GM20000 (cell line): ENCODE data around the gene SLC51B.

Experiments
- DNase-seq: peaks from one replicate; pipeline ENCODE4 v3.0.0; 2012; ENCODE audit warnings: low spot score
- CTCF ChIP-seq: IDR thresholded peaks from 2 replicates; pipeline ENCODE4 v1.5.1; 2012; ENCODE audit warnings: mild to moderate bottlenecking, control low read depth; ENCODE audit errors: extremely low read depth, missing control alignments

Gene SLC51B

DNA sequence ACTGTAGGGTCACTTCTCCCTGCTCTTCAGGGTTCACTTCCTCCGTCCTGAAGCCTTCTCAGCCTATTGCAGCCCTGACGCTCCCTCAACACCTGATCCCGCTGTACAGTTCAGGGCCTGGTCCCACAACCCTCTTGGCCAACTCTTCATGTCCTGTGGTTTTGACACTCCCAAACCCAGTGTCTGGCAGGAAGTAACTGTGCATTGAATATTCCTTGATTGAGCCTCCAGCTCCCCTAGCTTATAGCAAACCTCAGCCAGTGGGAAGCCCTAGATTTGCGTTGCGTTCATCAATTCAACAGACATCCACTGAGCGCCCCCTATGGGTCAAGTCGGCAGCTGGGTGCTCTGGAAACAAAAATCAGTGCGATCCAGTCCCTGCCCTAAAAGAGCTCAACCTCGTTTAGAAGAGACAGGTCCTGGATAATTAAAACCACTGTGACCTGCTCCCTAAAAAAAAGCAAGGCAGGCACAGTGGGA is 56.3 kb downstream of the SLC51B start:
- DNase-seq, result peak; percentile 85
- peak; percentile 53 for TF ChIP-seq CTCF

GRCh38 chr15:65101891-65102708 is 56.9 kb downstream of the SLC51B start:
- no peak for DNase-seq
- TF ChIP-seq CTCF, result no peak

- DNase-seq, result no peak
- no peak for TF ChIP-seq CTCF
Measured at GRCh38 chr15:65102912-65103311, 57.7 kb downstream of the SLC51B start.
